T-helper 17 cell (primary cell): Measurements from ENCODE around the gene MPEG1. TPM values are rescaled to one million over a fixed set of nuclear protein-coding genes. Genes with fewer than 3 reads are reported as not detected.

ENCODE experiments used
- ATAC-seq: fragments of 150-1000 bp; cut with Tn5 transposase; 2 replicates; pipeline ENCODE4 v1.10.0; 2021; ENCODE audit warnings: mild to moderate bottlenecking, moderate library complexity
- DNase-seq, 3 donors: peaks; one replicate each; pipeline versions ENCODE4 v3.0.0 to v3.0.0-alpha.2; 2020 to 2021
- H3K9me3 ChIP-seq: one replicate; pipeline ENCODE4 v1.7.0; 2013; ENCODE audit warnings: low read length, mild to moderate bottlenecking; ENCODE audit not compliant: control insufficient read depth, poor library complexity, severe bottlenecking
- H3K27ac Mint-ChIP-seq: one replicate; pipeline ENCODE4 v1.8.0; 2022; ENCODE audit warnings: mild to moderate bottlenecking, moderate library complexity, mixed read lengths
- H3K27me3 Mint-ChIP-seq: one replicate; pipeline ENCODE4 v1.8.0; 2022; ENCODE audit warnings: mixed read lengths
- H3K36me3 Mint-ChIP-seq: one replicate; pipeline ENCODE4 v1.8.0; 2022; ENCODE audit warnings: low read depth, mixed read lengths
- H3K4me1 Mint-ChIP-seq: one replicate; pipeline ENCODE4 v1.8.0; 2022; ENCODE audit warnings: mild to moderate bottlenecking, mixed read lengths
- H3K4me3 Mint-ChIP-seq: one replicate; pipeline ENCODE4 v1.8.0; 2022; ENCODE audit warnings: mild to moderate bottlenecking, moderate library complexity, mixed read lengths
- total RNA-seq, 4 donors: library from RNA in 2 of 4; stranded (reverse) in 2 of 4; gene quantifications; one replicate each; pipeline ENCODE4 v1.2.3 and lab custom pipeline; 2022 to 2026

The MPEG1 gene
- total RNA-seq, 2 donors from 2014 or later: 5.4 to 12.0 TPM

DNA sequence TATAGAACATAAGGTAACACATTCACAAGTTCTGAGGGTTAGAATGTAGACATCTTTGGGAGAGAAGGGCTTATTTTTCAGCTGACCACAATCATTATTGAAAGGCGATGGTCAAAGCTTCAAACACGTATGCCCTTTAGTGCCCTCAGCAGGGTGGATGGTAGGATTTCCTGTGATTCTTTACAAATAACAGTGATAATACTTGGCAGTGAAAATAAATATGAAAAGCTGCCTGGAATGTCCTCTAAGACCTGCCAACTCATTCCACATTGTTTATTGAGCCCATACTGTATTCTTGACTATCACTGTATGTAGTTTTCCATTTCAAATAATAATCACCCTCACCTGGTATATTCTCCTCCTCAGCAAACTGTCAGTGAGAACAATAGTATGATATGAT is 13.7 kb upstream of the MPEG1 start:
- ATAC-seq (no peak), DNase-seq (no peak)
- Mint-ChIP-seq H3K36me3 (peaks cover 5% of the 10 kb centered on the region), H3K4me1 (peaks cover 9% of the 10 kb centered on the region), H3K27me3 (peaks cover 17% of the 10 kb centered on the region), H3K4me3 (no peak overlapping the region), H3K27ac (no peak overlapping the region)
- H3K9me3 ChIP-seq: no peaks in the 10 kb centered on the region

GRCh38 chr11:59225017-59225416 is 12.3 kb upstream of the MPEG1 start:
- H3K27me3 Mint-ChIP-seq: peaks cover 15% of the 10 kb centered on the region
- ATAC-seq (no peak), DNase-seq (no peak)
- no peaks in the 10 kb centered on the region for H3K9me3 ChIP-seq
- H3K4me3 Mint-ChIP-seq: no peak overlapping the region
- H3K27ac Mint-ChIP-seq: no peak overlapping the region
- H3K36me3 Mint-ChIP-seq: peaks cover 5% of the 10 kb centered on the region
- H3K4me1 Mint-ChIP-seq: peaks cover 9% of the 10 kb centered on the region

- no peak for DNase-seq
- ATAC-seq: peak; percentile 21
- H3K36me3 Mint-ChIP-seq: peaks cover 5% of the 10 kb centered on the region
Observed at GRCh38 chr11:59224351-59224928, 11.7 kb upstream of the MPEG1 start.

GRCh38 chr11:59223611-59224010 is 10.9 kb upstream of the MPEG1 start:
- no peak for ATAC-seq

More at GRCh38 chr11:59224351-59224928, 11.7 kb upstream of the MPEG1 start:
- Mint-ChIP-seq H3K27me3 (peaks cover 13% of the 10 kb centered on the region), H3K4me3 (no peak overlapping the region), H3K4me1 (peaks cover 9% of the 10 kb centered on the region), H3K27ac (no peak overlapping the region)
- no peaks in the 10 kb centered on the region for H3K9me3 ChIP-seq

GRCh38 chr11:59223177-59223576 is 10.4 kb upstream of the MPEG1 start:
- H3K27me3 Mint-ChIP-seq: peaks cover 13% of the 10 kb centered on the region
- no peak for ATAC-seq
- peaks cover 9% of the 10 kb centered on the region for H3K4me1 Mint-ChIP-seq
- H3K9me3 ChIP-seq: no peaks in the 10 kb centered on the region
- H3K4me3 Mint-ChIP-seq: no peak overlapping the region
- H3K27ac Mint-ChIP-seq: no peak overlapping the region
- DNase-seq: no peak
- peaks cover 5% of the 10 kb centered on the region for H3K36me3 Mint-ChIP-seq

More at GRCh38 chr11:59223611-59224010, 10.9 kb upstream of the MPEG1 start:
- no peaks in the 10 kb centered on the region for H3K9me3 ChIP-seq
- peaks cover 9% of the 10 kb centered on the region for H3K4me1 Mint-ChIP-seq
- H3K36me3 Mint-ChIP-seq: peaks cover 5% of the 10 kb centered on the region
- H3K27ac Mint-ChIP-seq: no peak overlapping the region
- H3K27me3 Mint-ChIP-seq: peaks cover 13% of the 10 kb centered on the region
- H3K4me3 Mint-ChIP-seq: no peak overlapping the region
- DNase-seq: no peak

GRCh38 chr11:59222464-59223060 is 9.8 kb upstream of the MPEG1 start:
- Mint-ChIP-seq H3K27me3 (peaks cover 13% of the 10 kb centered on the region), H3K27ac (no peak overlapping the region), H3K4me3 (no peak overlapping the region), H3K36me3 (peaks cover 5% of the 10 kb centered on the region), H3K4me1 (peaks cover 9% of the 10 kb centered on the region)
- no peak for ATAC-seq
- H3K9me3 ChIP-seq: no peaks in the 10 kb centered on the region
- no peak for DNase-seq

DNA sequence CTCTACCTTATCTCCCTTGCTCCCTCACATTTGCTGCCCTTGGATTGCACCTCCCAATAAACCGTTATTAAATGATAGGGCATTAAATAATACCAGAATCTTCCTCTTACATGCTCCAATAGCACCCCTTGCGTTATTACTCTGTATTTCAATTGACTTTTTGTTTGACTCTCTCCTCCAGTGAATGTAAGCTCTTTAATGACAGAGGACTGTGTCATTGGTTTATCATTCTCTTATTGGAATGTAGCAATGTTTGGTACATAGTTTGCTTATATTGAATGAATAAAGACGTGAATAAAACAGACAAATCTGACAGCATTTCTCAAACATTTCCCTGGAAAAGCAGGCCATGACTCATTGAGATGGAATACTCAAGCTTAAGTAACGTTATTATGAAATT is 8.7 kb upstream of the MPEG1 start:
- no peak for DNase-seq
- Mint-ChIP-seq H3K4me3 (no peak overlapping the region), H3K36me3 (peaks cover 5% of the 10 kb centered on the region), H3K27me3 (peaks cover 13% of the 10 kb centered on the region), H3K4me1 (peaks cover 13% of the 10 kb centered on the region), H3K27ac (no peak overlapping the region)
- H3K9me3 ChIP-seq: no peaks in the 10 kb centered on the region
- ATAC-seq: no peak

DNA sequence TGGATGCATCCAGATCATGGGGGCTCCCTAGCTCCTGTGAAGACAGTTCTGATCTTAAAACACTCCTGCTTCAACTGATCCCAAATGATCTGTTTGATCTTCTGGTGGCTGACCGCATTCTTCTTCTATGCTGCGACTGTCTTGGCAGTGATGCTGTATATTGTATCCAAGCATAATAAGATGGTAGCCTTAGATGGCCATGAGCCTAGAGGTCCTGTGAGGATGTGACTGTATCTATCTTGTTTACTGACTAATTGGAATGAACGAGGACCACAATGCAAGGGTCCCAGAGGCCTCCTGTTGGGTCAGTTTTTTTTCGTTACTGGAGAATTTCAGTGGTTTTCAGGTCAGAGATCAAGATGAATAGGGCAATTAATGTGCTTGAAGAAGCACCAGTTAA is 7.1 kb upstream of the MPEG1 start:
- DNase-seq (no peak), ATAC-seq (no peak)
- Mint-ChIP-seq H3K36me3 (peaks cover 2% of the 10 kb centered on the region), H3K4me1 (peaks cover 10% of the 10 kb centered on the region), H3K27me3 (peaks cover 1% of the 10 kb centered on the region), H3K27ac (no peak overlapping the region), H3K4me3 (no peak overlapping the region)
- no peaks in the 10 kb centered on the region for H3K9me3 ChIP-seq

- H3K4me3 Mint-ChIP-seq: no peak overlapping the region
- DNase-seq: no peak
Observed at GRCh38 chr11:59218893-59219292, 6.2 kb upstream of the MPEG1 start.

GRCh38 chr11:59218319-59218718 is 5.6 kb upstream of the MPEG1 start:
- no peaks in the 10 kb centered on the region for H3K9me3 ChIP-seq
- DNase-seq (no peak), ATAC-seq (no peak)
- Mint-ChIP-seq H3K27ac (no peak overlapping the region), H3K27me3 (no peaks in the 10 kb centered on the region), H3K4me1 (peaks cover 4% of the 10 kb centered on the region), H3K4me3 (no peak overlapping the region), H3K36me3 (no peaks in the 10 kb centered on the region)

More at GRCh38 chr11:59218893-59219292, 6.2 kb upstream of the MPEG1 start:
- no peak overlapping the region for H3K27ac Mint-ChIP-seq
- ATAC-seq: no peak
- H3K4me1 Mint-ChIP-seq: peaks cover 4% of the 10 kb centered on the region
- no peaks in the 10 kb centered on the region for H3K27me3 Mint-ChIP-seq
- H3K36me3 Mint-ChIP-seq: no peaks in the 10 kb centered on the region
- H3K9me3 ChIP-seq: no peaks in the 10 kb centered on the region

DNA sequence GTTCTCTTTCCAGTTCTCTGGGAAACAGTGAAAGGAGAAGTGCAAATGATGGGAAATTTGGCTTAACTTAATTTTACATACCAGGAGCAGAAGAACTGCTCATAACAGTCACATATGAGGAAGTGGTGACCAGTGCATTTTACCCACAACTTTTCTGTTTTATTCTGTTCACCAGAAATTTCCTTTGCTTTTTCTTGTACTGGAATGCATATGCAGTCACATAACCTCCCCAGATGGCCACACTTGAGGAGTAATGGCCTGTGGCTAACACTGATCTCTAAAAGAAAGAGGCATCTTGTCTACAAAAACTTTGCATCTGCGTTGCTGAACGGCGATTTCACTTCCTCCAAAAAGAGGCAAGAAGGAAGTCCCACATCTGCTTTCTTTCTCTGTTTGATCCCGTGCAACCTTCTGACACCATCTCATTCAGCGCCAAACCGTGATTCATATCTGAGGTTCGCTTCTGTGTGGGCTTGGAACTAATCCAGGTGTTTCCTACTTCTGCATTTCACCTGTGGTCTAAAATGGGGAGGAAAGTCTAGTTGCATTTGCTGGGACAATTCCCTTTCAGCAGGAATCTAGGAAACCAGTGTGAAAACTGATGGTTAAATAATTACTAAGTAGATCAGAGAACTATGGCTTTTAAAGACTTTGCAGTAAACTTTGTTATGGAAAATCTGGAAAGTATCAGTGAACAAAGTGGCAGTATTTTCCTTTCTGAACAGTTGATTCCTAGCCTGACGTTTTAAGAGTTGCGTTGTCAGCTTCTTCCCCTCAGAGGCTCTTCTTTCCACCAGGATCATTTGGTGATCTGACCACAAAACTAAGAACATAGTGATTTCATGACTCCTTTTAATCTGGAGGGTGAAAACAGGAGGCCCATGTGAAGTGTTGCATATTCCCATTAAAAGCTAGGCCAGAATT is 4.2 kb upstream of the MPEG1 start:
- Mint-ChIP-seq H3K4me3 (no peak overlapping the region), H3K4me1 (peaks cover 5% of the 10 kb centered on the region), H3K36me3 (no peaks in the 10 kb centered on the region), H3K27me3 (no peaks in the 10 kb centered on the region), H3K27ac (no peak overlapping the region)
- peak; percentile 80 for ATAC-seq
- no peak for DNase-seq
- no peaks in the 10 kb centered on the region for H3K9me3 ChIP-seq

GRCh38 chr11:59214141-59214893 is 1.6 kb upstream of the MPEG1 start:
- H3K9me3 ChIP-seq: no peaks in the 10 kb centered on the region
- DNase-seq: no peak
- no peak overlapping the region for H3K27ac Mint-ChIP-seq
- peaks cover 8% of the 10 kb centered on the region for H3K4me1 Mint-ChIP-seq
- ATAC-seq: no peak
- H3K4me3 Mint-ChIP-seq: no peak overlapping the region
- no peaks in the 10 kb centered on the region for H3K27me3 Mint-ChIP-seq
- no peaks in the 10 kb centered on the region for H3K36me3 Mint-ChIP-seq

DNA sequence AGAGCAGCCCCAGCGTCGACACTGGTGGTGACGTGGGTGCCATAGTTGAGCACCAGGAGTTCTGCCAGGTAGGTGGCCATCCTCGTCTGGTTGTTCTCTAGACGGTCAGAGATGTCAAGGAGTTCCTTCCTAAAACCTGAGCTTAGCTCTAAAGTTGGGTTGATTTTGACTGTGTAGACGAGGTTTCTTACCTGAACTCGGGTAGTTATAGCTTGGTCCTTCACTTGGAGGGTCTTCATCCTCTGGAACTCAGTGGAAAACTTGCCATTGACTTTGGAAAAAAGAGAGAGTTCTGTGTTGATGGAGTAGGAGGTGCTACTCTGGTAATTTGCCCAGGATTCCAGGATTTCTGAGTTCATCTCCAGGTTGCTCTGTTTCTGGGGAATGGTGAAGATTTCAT is 505 bp downstream of the MPEG1 start:
- H3K9me3 ChIP-seq: no peaks in the 10 kb centered on the region
- DNase-seq (no peak), ATAC-seq (no peak)
- Mint-ChIP-seq H3K27me3 (no peaks in the 10 kb centered on the region), H3K4me1 (peaks cover 20% of the 10 kb centered on the region), H3K36me3 (no peaks in the 10 kb centered on the region), H3K4me3 (peak overlapping the region; percentile 73), H3K27ac (no peak overlapping the region)
